Loucy (cell line): ENCODE data around the gene PVALEF.

Source experiments
- H2AFZ ChIP-seq: fragments of 200-600 bp; sonication (generic); 2 replicates; pipeline ENCODE4 v1.6.0; 2016; ENCODE audit warnings: antibody characterized with exemption, mild to moderate bottlenecking, low read length, moderate library complexity
- H3F3A ChIP-seq: fragments of 200-600 bp; 2 replicates; pipeline ENCODE4 v1.6.0; 2016; ENCODE audit warnings: antibody characterized with exemption, low read depth, mild to moderate bottlenecking
- H3K27me3 ChIP-seq: fragments of 200-600 bp; sonication (generic); 2 replicates; pipeline ENCODE4 v1.6.1; 2014; ENCODE audit warnings: low read length, mild to moderate bottlenecking; ENCODE audit not compliant: insufficient read depth, poor library complexity, severe bottlenecking
- H3K36me3 ChIP-seq: fragments of 200-600 bp; sonication (generic); 2 replicates; pipeline ENCODE4 v1.6.1; 2016; ENCODE audit warnings: low read length; ENCODE audit not compliant: insufficient read depth
- H3K4me1 ChIP-seq: fragments of 200-600 bp; sonication (generic); 2 replicates; pipeline ENCODE4 v1.5.1; 2014; ENCODE audit warnings: low read length, mild to moderate bottlenecking; ENCODE audit not compliant: insufficient read depth, poor library complexity, severe bottlenecking
- H3K4me2 ChIP-seq: fragments of 200-600 bp; sonication (generic); 2 replicates; pipeline ENCODE4 v1.6.0; 2014; ENCODE audit warnings: antibody characterized with exemption, low read length, low read depth, mild to moderate bottlenecking; ENCODE audit not compliant: poor library complexity, severe bottlenecking
- H3K4me3 ChIP-seq: fragments of 200-600 bp; sonication (generic); 2 replicates; pipeline ENCODE4 v1.5.1; 2014; ENCODE audit warnings: low read length, mild to moderate bottlenecking, mixed read lengths; ENCODE audit not compliant: poor library complexity, severe bottlenecking
- H3K79me2 ChIP-seq: fragments of 200-600 bp; sonication (generic); 2 replicates; pipeline ENCODE4 v1.6.1; 2014; ENCODE audit warnings: low read length; ENCODE audit not compliant: insufficient read depth
- H3K9ac ChIP-seq: fragments of 200-600 bp; sonication (generic); 2 replicates; pipeline ENCODE4 v1.6.0; 2014; ENCODE audit warnings: mild to moderate bottlenecking, low read depth, low read length, moderate library complexity; ENCODE audit not compliant: poor library complexity, severe bottlenecking
- H3K9me2 ChIP-seq: fragments of 200-600 bp; sonication (generic); replicated peaks from 2 replicates; pipeline ENCODE4 v1.6.1; 2016; ENCODE audit warnings: low read depth, low read length, mixed read lengths
- H3K9me3 ChIP-seq: fragments of 200-600 bp; sonication (generic); 2 replicates; pipeline ENCODE4 v1.6.1; 2014; ENCODE audit warnings: mild to moderate bottlenecking, antibody characterized with exemption, low read length, low read depth; ENCODE audit not compliant: insufficient read depth
- H4K20me1 ChIP-seq: fragments of 200-600 bp; sonication (generic); 2 replicates; pipeline ENCODE4 v1.6.0; 2014; ENCODE audit warnings: antibody characterized with exemption, low read length, mild to moderate bottlenecking; ENCODE audit not compliant: insufficient read depth, poor library complexity, severe bottlenecking
- CTCF ChIP-seq: fragments of 200-600 bp; sonication (generic); conservative IDR thresholded peaks from 2 replicates; pipeline ENCODE4 v1.5.1; 2014; ENCODE audit warnings: mild to moderate bottlenecking, antibody characterized with exemption, low read length
- EZH2phosphoT487 ChIP-seq: fragments of 200-600 bp; IDR thresholded peaks from 2 replicates; pipeline ENCODE4 v1.6.1; 2018; ENCODE audit warnings: antibody characterized with exemption, mild to moderate bottlenecking, moderate library complexity, borderline replicate concordance

The PVALEF gene

DNA sequence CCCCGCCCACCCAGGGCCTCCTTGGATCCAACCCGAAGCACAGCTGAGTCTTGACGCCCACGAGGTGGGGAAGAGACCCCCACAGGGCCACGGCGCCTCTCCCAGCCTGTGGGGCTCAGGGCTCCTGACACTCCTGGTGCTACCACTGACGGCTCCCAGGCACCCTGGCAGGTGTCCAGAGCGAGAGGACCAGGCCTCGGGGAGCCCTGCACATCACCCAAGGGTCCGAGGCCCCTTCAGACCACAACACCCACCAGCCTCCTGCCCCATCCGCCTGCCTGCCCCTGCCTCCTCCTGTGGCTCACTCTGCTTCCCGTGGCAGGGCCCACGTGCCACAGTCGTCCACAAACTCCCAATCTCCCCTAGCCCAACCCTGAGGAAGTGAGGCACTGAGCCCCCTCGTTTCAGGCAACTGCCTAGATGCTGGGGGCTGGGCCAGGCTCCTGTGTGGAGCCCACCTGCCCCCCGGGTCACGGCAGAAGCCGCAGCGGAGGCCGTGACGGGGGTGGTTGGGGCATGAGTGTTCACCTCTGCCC lies 29.0 kb downstream of the PVALEF start:
- H4K20me1 ChIP-seq, result no peaks in the 10 kb centered on the region
- H3K36me3 ChIP-seq, result peaks cover 23% of the 10 kb centered on the region; the same call in 1 of the 2 replicates
- H3K9ac ChIP-seq, result no peak overlapping the region
- no peak overlapping the region for H2AFZ ChIP-seq
- H3K9me2 ChIP-seq, result no peaks in the 10 kb centered on the region
- no peak for TF ChIP-seq EZH2phosphoT487
- TF ChIP-seq CTCF, result no peak
- H3K4me3 ChIP-seq, result no peak overlapping the region
- no peak overlapping the region for H3K4me2 ChIP-seq
- no peaks in the 10 kb centered on the region for H3K9me3 ChIP-seq
- no peaks in the 10 kb centered on the region for H3F3A ChIP-seq
- H3K27me3 ChIP-seq, result no peaks in the 10 kb centered on the region
- no peaks in the 10 kb centered on the region for H3K79me2 ChIP-seq
- H3K4me1 ChIP-seq, result peaks cover 10% of the 10 kb centered on the region

GRCh38 chr17:81194941-81195901 lies 29.9 kb downstream of the PVALEF start:
- Histone ChIP-seq H3K79me2 (no peaks in the 10 kb centered on the region), H3K36me3 (peaks cover 26% of the 10 kb centered on the region; the same call in 1 of the 2 replicates), H3K4me3 (no peak overlapping the region), H3K9ac (no peak overlapping the region), H3K9me3 (no peaks in the 10 kb centered on the region), H3K4me2 (no peak overlapping the region), H3F3A (no peaks in the 10 kb centered on the region), H3K27me3 (no peaks in the 10 kb centered on the region), H3K9me2 (no peaks in the 10 kb centered on the region), H4K20me1 (no peaks in the 10 kb centered on the region), H3K4me1 (peaks cover 10% of the 10 kb centered on the region), H2AFZ (no peak overlapping the region)
- TF ChIP-seq CTCF (no peak), EZH2phosphoT487 (no peak)

DNA sequence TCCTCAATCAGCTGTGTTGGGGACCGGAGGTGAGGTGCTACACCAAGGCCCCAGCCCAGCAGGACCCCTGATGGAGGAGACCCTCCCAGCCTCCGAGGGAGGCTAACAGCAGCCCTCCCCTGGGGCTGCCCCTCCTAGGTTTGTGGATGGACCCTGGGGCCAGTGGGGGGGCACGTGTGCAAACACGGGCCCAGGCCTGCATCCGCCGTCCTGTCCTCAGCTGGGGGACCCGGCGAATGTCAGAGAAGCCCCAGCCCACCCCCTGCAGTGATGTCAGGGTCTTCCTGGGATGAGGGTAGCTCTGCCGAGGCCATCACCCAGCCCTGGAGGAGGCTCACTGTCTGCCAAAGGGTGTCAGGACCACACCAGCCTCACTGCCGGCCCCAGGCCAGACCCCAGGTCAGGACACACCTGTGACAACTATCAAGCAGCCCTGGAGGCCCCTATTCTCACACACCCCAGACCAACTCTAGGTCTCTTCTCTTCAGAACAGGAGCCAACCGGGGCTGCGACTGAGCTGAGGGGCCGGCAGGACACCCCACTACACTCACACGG lies 30.7 kb downstream of the PVALEF start:
- Histone ChIP-seq H3K4me1 (peaks cover 10% of the 10 kb centered on the region), H3K9me3 (no peaks in the 10 kb centered on the region), H3K4me2 (no peak overlapping the region), H3K27me3 (no peaks in the 10 kb centered on the region), H3K9me2 (no peaks in the 10 kb centered on the region), H3K36me3 (peaks cover 26% of the 10 kb centered on the region; the same call in 1 of the 2 replicates), H3K9ac (no peak overlapping the region), H4K20me1 (no peaks in the 10 kb centered on the region), H3F3A (no peaks in the 10 kb centered on the region), H3K4me3 (no peak overlapping the region), H2AFZ (no peak overlapping the region), H3K79me2 (no peaks in the 10 kb centered on the region)
- TF ChIP-seq EZH2phosphoT487 (no peak), CTCF (no peak)
